HCT116 (cell line): ENCODE measurements around the gene ACTR3.

Experiments
- POLR2A ChIP-seq: IDR thresholded peaks from 2 replicates; pipeline ENCODE4 v1.7.0; 2011; ENCODE audit warnings: borderline replicate concordance; ENCODE audit not compliant: insufficient read depth, insufficient read length; ENCODE audit errors: extremely low read depth
- RAD21 ChIP-seq: IDR thresholded peaks from 2 replicates; pipeline ENCODE4 v1.6.1; 2012; ENCODE audit warnings: low read depth, mild to moderate bottlenecking
- SIN3A ChIP-seq: IDR thresholded peaks from 2 replicates; pipeline ENCODE4 v1.6.1; 2012; ENCODE audit warnings: low read depth
- TF ChIP-seq, protein P1 (sequence below), 3 experiments: fragments of 200-600 bp in 1 of 3; sonication (generic) in 1 of 3; IDR thresholded peaks in 2 of 3; conservative IDR thresholded peaks in 1 of 3; 2 replicates each; pipeline ENCODE4 v1.5.1; 2012 to 2017; ENCODE audit warnings: low read depth in 2 of 3, low read length in 2 of 3, antibody characterized with exemption in 1 of 3, borderline replicate concordance in 1 of 3, control low read depth in 1 of 3, mild to moderate bottlenecking in 1 of 3, mixed read lengths in 1 of 3, mixed run types in 1 of 3, moderate library complexity in 1 of 3; ENCODE audit not compliant: insufficient read depth in 1 of 3
- TF ChIP-seq, protein P2 (sequence below): IDR thresholded peaks from 2 replicates; pipeline ENCODE4 v1.6.1; 2012; ENCODE audit warnings: low read depth

DNA sequence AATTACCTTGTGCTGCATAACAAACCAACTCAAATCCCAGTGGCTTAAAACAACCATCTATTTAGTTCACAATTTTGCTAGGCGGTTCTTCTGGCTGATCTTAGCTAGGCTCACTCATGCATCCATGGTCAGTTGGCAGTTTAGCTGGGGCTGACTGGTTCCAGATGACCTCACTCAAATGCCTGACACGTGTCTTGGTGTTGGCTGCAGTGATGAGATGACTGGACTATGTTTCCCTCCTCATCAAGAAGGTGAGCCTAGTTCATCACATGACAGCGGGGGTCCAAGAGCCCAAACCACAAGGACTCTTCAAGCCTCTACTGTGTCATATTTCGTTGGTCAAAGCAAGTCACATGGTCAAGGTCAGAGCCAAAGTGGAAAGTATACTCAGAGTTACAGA, 42.7 kb upstream of the ACTR3 start:
- TF ChIP-seq, protein P1, sequence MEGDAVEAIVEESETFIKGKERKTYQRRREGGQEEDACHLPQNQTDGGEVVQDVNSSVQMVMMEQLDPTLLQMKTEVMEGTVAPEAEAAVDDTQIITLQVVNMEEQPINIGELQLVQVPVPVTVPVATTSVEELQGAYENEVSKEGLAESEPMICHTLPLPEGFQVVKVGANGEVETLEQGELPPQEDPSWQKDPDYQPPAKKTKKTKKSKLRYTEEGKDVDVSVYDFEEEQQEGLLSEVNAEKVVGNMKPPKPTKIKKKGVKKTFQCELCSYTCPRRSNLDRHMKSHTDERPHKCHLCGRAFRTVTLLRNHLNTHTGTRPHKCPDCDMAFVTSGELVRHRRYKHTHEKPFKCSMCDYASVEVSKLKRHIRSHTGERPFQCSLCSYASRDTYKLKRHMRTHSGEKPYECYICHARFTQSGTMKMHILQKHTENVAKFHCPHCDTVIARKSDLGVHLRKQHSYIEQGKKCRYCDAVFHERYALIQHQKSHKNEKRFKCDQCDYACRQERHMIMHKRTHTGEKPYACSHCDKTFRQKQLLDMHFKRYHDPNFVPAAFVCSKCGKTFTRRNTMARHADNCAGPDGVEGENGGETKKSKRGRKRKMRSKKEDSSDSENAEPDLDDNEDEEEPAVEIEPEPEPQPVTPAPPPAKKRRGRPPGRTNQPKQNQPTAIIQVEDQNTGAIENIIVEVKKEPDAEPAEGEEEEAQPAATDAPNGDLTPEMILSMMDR (IDR thresholded peaks at IDR 0.05 in 2 of 3, conservative IDR thresholded peaks at IDR 0.05 in 1 of 3; ENCODE audit: borderline replicate concordance in 1 of 3, insufficient read depth in 1 of 3, low read depth in 2 of 3, low read length in 2 of 3), result no peak
- TF ChIP-seq, protein P2, sequence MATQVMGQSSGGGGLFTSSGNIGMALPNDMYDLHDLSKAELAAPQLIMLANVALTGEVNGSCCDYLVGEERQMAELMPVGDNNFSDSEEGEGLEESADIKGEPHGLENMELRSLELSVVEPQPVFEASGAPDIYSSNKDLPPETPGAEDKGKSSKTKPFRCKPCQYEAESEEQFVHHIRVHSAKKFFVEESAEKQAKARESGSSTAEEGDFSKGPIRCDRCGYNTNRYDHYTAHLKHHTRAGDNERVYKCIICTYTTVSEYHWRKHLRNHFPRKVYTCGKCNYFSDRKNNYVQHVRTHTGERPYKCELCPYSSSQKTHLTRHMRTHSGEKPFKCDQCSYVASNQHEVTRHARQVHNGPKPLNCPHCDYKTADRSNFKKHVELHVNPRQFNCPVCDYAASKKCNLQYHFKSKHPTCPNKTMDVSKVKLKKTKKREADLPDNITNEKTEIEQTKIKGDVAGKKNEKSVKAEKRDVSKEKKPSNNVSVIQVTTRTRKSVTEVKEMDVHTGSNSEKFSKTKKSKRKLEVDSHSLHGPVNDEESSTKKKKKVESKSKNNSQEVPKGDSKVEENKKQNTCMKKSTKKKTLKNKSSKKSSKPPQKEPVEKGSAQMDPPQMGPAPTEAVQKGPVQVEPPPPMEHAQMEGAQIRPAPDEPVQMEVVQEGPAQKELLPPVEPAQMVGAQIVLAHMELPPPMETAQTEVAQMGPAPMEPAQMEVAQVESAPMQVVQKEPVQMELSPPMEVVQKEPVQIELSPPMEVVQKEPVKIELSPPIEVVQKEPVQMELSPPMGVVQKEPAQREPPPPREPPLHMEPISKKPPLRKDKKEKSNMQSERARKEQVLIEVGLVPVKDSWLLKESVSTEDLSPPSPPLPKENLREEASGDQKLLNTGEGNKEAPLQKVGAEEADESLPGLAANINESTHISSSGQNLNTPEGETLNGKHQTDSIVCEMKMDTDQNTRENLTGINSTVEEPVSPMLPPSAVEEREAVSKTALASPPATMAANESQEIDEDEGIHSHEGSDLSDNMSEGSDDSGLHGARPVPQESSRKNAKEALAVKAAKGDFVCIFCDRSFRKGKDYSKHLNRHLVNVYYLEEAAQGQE, result no peak
- no peak for TF ChIP-seq RAD21
- TF ChIP-seq SIN3A, result no peak
- no peak for TF ChIP-seq POLR2A
